Measurements from ENCODE around the gene APBA2.

The APBA2 gene

DNA sequence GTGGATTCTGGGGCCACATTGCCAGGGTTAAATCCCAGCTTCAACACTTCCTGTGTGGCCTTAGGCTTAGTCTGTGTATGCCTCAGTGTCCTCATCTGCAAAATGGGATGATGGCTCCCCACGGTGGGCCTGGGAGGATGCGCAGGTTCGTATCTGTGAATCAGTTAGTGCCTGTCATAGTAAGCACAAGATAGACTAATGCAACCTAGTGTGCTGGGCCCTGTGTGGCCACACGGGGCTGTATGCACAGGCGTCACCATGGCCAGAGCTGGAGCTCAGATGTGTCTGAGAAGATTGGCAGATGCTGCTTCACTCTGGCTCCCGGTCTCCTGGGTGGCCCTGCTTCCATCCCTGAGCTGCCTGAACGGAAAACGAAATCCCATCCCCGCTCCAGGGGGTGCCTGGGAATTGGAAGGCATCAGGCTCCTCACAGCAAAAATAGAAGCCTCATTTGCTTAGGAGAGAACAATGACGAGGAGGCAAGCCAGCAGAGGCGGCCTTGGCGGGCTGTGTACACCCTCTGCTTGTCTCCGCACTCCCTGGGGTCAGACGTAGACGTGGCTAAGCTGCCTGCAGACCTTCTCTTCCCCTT, 103.6 kb downstream of the APBA2 start:
- DNase-seq (ENCODE audit: low read depth) = no peak
- peak; percentile 13; the same call in 1 of the 2 replicates for TF ChIP-seq CTCF (IDR thresholded peaks at IDR 0.05; ENCODE audit: control insufficient read depth, extremely low read depth, insufficient read depth)

GRCh38 chr15:28989896-28990295, 104.1 kb downstream of the APBA2 start:
- H3K4me3 ChIP-seq (ENCODE audit: low read depth, low read length) = no peak overlapping the region
- DNase-seq (ENCODE audit: low read depth) = no peak
- no peak for TF ChIP-seq CTCF (IDR thresholded peaks at IDR 0.05; ENCODE audit: control insufficient read depth, extremely low read depth, insufficient read depth)

More for the DNA sequence above, 103.6 kb downstream of the APBA2 start:
- no peak overlapping the region for H3K4me3 ChIP-seq (ENCODE audit: low read depth, low read length)

DNA sequence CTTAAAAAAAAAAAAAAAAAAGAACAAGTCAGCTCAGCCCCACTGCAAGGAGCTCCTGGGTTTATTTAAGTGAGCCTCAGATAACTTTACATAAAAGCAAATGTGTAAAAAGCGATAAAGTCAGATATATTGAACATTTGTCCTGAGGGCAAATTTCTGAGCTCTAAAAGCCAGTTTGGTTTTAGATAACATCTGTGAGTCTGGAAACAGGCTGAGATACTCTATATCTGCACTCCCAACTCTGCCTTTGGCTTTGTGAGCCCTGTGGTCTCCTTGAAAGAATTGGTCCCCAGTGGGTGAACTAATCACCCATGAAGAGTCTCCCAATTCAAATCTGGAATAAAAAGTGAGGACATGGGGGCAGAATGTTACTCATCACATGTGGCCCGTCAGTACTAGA, 104.6 kb downstream of the APBA2 start:
- DNase-seq (ENCODE audit: low read depth) = no peak
- TF ChIP-seq CTCF (IDR thresholded peaks at IDR 0.05; ENCODE audit: control insufficient read depth, extremely low read depth, insufficient read depth) = no peak
- no peak overlapping the region for H3K4me3 ChIP-seq (ENCODE audit: low read depth, low read length)

- no peak for DNase-seq (ENCODE audit: low read depth)
- TF ChIP-seq CTCF (IDR thresholded peaks at IDR 0.05; ENCODE audit: control insufficient read depth, extremely low read depth, insufficient read depth) = no peak
- H3K4me3 ChIP-seq (ENCODE audit: low read depth, low read length) = no peak overlapping the region
Measured at GRCh38 chr15:28991236-28992171, 105.7 kb downstream of the APBA2 start.

- DNase-seq (ENCODE audit: low read depth) = no peak
- no peak overlapping the region for H3K4me3 ChIP-seq (ENCODE audit: low read depth, low read length)
- no peak for TF ChIP-seq CTCF (IDR thresholded peaks at IDR 0.05; ENCODE audit: control insufficient read depth, extremely low read depth, insufficient read depth)
Measured at GRCh38 chr15:28992336-28992864, 106.6 kb downstream of the APBA2 start.

GRCh38 chr15:28993051-28993719, 107.4 kb downstream of the APBA2 start:
- no peak overlapping the region for H3K4me3 ChIP-seq (ENCODE audit: low read depth, low read length)
- DNase-seq (ENCODE audit: low read depth) = no peak
- no peak for TF ChIP-seq CTCF (IDR thresholded peaks at IDR 0.05; ENCODE audit: control insufficient read depth, extremely low read depth, insufficient read depth)
